HG02981 (cell line): Measurements from ENCODE around the gene DST.
A peak's percentile ranks its signal among the peaks of the same experiment; 100 is the strongest.
"Not testable (repeated sequence)": the region's sequence is repeated elsewhere in the genome, so short reads cannot be mapped to it uniquely, and the experiment has no call there.

Source experiments
- ATAC-seq: cut with Tn5 transposase; IDR thresholded peaks from one replicate; pipeline ENCODE4 v1.9.1; 2021; ENCODE audit warnings: mild to moderate bottlenecking, moderate library complexity; ENCODE audit not compliant: unreplicated experiment

Gene DST

GRCh38 chr6:56521454-56521853 lies 121.2 kb downstream of the DST start:
- no peak for ATAC-seq

GRCh38 chr6:56520218-56520617 lies 122.5 kb downstream of the DST start:
- ATAC-seq: no peak

- no peak for ATAC-seq
Observed at GRCh38 chr6:56518995-56519767, 123.5 kb downstream of the DST start.

DNA sequence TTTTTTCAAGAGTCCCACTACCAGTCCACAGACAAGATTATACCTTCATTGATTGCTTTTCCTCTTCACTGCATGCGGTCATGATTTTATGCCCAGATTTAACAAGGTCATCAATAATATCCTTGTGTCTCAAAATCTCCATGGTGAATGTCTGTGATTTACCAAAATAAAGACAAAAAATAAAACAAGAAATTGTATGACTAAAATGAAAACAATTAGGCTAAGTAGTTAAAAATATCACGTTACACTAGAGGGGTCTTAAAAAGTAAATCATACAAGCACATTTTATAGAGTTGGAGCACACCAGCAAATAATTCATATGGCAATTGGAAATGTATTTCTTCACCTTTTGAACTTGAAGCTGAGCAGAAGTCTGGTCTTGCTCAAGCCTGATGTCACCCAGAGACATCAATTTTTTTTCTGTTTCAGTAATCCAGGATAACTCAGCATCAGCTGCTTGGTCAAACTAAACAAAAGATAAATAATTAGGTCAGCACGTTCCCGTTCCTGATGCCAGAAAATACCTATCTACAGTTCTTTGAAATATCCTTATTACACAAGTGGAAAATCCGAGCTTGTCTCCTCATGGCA lies 125.4 kb downstream of the DST start:
- ATAC-seq: no peak

GRCh38 chr6:56516003-56516402 lies 126.7 kb downstream of the DST start:
- peak; percentile 62 for ATAC-seq

GRCh38 chr6:56515081-56515905 lies 127.4 kb downstream of the DST start:
- ATAC-seq: no peak

DNA sequence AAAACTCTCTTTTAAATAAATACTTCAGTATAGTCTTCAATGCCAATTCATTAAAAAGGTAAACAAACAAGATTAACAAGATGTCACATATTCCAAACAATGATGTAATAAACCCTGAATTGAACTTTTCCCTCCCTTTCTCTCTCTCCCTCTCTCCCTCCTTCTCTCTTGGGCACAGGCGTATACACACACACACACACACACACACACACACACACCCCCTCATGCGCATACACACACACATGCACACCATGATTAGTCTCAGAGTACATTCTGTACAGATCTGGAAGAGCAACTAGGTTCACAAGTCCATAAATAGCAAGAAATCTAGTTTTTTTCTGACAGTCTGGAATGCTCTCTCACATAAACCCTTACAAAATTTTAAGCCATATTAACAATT lies 128.3 kb downstream of the DST start:
- ATAC-seq: no peak

DNA sequence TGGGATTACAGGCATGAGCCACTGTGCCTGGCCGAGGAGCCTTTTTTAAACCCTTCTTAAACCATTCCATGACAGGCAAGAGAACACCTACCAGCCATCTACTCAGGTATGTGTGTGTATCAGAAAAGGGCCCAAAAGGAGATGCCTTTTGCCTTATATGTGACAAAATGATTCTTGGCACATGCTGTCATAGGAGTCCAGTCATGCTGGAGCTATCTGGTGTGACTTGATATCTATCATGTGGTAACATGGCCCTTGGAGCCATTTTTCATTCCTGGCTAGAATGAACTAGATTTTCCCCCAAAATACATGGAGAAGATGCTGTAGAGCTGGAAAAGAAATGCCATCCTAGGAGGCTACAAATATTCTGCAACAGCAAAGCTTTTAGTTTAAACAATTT lies 129.1 kb downstream of the DST start:
- no peak for ATAC-seq

- no peak for ATAC-seq
Observed at GRCh38 chr6:56511591-56511990, 131.1 kb downstream of the DST start.

GRCh38 chr6:56510984-56511531 lies 131.6 kb downstream of the DST start:
- ATAC-seq: no peak

GRCh38 chr6:56509031-56509430 lies 133.7 kb downstream of the DST start:
- no peak for ATAC-seq

- no peak for ATAC-seq
Observed at GRCh38 chr6:56507517-56507916, 135.2 kb downstream of the DST start.

- ATAC-seq: no peak
Observed at GRCh38 chr6:56505512-56506260, 137.0 kb downstream of the DST start.

GRCh38 chr6:56501993-56502392 lies 140.7 kb downstream of the DST start:
- ATAC-seq: no peak

GRCh38 chr6:56499095-56499494 lies 143.6 kb downstream of the DST start:
- no peak for ATAC-seq

DNA sequence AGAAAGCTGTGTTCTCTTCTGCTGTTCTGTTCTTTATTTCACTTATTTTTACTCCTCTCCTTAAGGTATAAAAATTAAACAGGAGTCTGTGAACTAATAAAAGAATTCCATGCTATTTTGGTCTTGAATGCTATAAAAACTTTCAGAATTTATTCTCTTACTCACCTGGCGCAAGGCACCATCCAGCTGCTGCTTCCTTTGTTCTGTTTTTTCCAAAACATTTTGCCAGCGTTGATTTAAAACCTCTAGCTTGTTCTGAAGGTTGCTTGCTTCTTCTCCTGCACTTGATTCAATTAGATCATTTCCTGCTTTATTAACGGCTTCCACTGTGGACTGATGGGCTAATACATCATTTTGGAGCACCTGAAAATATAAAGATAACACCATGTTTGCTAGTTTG lies 145.0 kb downstream of the DST start:
- no peak for ATAC-seq

DNA sequence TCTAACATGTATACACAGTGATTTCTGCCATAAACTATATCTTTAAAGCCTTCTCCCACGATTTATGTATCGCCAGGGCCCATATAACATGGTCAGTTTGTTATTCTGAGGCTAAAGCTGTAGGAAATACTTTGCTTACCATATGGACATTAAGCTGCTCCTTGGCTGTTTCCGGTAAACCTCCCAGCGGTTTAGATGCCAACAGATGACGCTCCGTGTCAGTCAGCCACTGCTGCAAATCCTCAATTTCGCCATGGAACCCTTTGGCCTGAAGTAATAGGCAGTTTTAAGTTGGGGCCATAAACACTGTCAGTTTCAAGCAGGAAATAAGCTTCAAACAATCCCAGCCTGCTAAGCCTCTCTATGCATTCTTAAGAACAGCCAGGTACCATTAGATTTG lies 145.4 kb downstream of the DST start:
- no peak for ATAC-seq

- not testable (repeated sequence) for ATAC-seq
Observed at GRCh38 chr6:56496650-56497049, 146.0 kb downstream of the DST start.

- no peak for ATAC-seq
Observed at GRCh38 chr6:56495654-56496053, 147.0 kb downstream of the DST start.

DNA sequence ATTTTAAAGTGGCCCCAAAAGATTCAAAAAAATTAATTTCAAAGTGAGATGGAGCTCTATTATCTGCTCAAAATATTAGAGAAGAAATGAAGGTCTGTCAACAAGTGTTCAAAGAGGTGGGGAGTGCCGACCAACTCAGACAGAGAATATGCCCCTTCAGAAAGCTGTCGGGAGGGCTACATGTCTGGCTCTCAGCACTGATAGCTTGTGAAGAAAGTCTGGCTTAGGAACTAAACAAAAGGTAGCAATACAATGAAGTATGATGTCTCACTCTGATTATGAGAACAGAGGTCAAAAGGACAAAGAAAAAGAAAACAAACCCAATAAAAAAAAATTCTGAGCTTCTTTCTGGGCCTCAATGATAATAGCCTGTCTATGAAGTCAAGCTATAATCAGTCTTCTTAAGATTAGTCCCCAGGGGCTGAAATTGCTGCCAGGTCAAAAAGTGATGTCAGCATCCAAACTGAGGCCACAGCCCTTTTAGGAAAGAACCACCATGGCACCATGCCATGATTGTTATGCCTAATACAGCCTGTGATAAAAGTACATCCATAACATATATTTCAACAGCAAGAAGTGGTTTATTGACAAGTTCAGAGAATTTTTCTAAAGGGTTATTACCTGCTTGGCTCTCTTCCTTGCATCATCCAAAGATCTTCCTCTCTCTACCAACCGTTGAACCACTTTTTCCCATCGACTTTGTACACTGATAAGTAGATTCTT lies 150.9 kb downstream of the DST start:
- no peak for ATAC-seq
